ENCODE data around the gene TMEM52B.

DNA sequence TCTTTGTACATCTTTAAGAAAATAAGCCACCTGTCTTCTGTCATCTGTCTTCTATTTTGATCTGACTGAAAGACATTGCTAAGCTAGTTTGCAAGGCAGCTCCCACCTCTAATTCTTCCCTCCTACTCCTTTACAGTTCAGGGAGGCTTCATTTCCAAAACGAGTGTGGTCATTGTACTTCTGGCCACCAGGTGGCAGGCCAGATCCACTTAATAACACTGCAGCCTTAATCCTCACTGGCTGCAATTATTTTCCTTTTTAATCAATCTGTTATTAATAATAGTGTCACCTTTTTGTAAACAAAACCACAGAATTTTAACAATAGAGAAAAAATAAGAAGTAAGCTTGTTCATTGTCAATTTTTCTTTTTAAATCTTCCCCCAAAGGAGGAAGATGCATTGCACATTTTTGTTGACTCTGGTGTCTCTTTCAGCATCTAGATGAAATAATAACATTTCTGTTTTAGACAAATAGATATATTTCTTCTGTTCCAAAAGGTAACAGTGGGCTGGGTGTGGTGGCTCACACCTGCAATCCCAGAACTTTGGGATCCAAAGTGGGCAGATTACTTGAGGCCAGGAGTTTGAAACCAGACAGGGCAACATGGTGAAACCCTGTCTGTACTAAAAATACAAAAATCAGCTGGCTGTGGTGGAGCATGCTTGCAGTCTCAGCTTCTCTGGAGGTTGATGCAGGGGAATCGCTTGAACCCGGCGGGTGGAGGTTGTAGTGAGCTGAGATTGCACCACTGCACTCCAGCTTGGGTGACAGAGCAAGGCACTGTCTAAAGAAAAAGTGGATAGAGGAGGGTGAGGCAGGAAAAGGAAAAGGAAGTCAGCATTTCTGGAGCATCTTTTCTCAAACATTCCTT lies 57.2 kb downstream of the TMEM52B start:
- TF ChIP-seq, protein P1, sequence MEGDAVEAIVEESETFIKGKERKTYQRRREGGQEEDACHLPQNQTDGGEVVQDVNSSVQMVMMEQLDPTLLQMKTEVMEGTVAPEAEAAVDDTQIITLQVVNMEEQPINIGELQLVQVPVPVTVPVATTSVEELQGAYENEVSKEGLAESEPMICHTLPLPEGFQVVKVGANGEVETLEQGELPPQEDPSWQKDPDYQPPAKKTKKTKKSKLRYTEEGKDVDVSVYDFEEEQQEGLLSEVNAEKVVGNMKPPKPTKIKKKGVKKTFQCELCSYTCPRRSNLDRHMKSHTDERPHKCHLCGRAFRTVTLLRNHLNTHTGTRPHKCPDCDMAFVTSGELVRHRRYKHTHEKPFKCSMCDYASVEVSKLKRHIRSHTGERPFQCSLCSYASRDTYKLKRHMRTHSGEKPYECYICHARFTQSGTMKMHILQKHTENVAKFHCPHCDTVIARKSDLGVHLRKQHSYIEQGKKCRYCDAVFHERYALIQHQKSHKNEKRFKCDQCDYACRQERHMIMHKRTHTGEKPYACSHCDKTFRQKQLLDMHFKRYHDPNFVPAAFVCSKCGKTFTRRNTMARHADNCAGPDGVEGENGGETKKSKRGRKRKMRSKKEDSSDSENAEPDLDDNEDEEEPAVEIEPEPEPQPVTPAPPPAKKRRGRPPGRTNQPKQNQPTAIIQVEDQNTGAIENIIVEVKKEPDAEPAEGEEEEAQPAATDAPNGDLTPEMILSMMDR (conservative IDR thresholded peaks at IDR 0.05; ENCODE audit: low read length) = peak; percentile 70
- TF ChIP-seq EZH2phosphoT487 (IDR thresholded peaks at IDR 0.05; ENCODE audit: borderline replicate concordance) = no peak
